HepG2 (cell line): ENCODE data around the gene HECTD4. TPM values are rescaled to one million over a fixed set of nuclear protein-coding genes. Genes with fewer than 3 reads are reported as not detected.

Experiments used
- ATAC-seq: fragments of 200-7000 bp; cut with Tn5 transposase; 3 replicates; pipeline ENCODE4 v1.9.1; 2020; ENCODE audit warnings: mild to moderate bottlenecking, moderate library complexity
- BruUV-seq: library from RNA; stranded (reverse); fragments of 400-500 nt; replicated peaks from 2 replicates; lab custom pipeline; 2021; lab: Mats Ljungman, UMichigan
- CTCF ChIA-PET: fragments of 300-600 bp; formaldehyde crosslinking; extraction: SDS; loops from one replicate; lab custom pipeline; 2021; ENCODE audit warnings: low total read pairs, inconsistent platforms, low intra/inter-chr PET ratio; lab: Yijun Ruan, JAX
- POLR2A ChIA-PET: fragments of 350-600 bp; sonication (Branson Sonifier 250); formaldehyde crosslinking; loops from one replicate; lab custom pipeline; 2020; ENCODE audit warnings: antibody characterized with exemption, inconsistent platforms; lab: Yijun Ruan, JAX
- DNase-seq: peaks from one replicate; pipeline ENCODE4 v3.0.0-alpha.2; 2015; ENCODE audit warnings: low spot score
- FAIRE-seq: peaks from 3 replicates; lab custom pipeline; 2011; peaks lifted over from hg19 to GRCh38; lab: Jason Lieb, UNC
- H2AFZ ChIP-seq: one replicate; pipeline ENCODE4 v1.6.1; 2011; ENCODE audit warnings: low read length, inconsistent platforms
- H3K27ac ChIP-seq: fragments of 300-600 bp; 3 replicates; pipeline ENCODE4 v1.8.0; 2011; ENCODE audit warnings: mixed run types, mild to moderate bottlenecking, mixed read lengths, low read length, inconsistent platforms; ENCODE audit not compliant: insufficient read depth; ENCODE audit errors: extremely low read length
- H3K27me3 ChIP-seq, 2 experiments: fragments of 200-600 bp in 1 of 2; 2 replicates in 1 of 2; 3 replicates in 1 of 2; pipeline versions ENCODE4 v1.6.0 to v1.8.0; 2011; ENCODE audit warnings: low read length in 2 of 2, mild to moderate bottlenecking in 2 of 2, moderate library complexity in 2 of 2, inconsistent platforms in 1 of 2; ENCODE audit not compliant: insufficient read depth in 2 of 2, control insufficient read depth in 1 of 2
- H3K36me3 ChIP-seq, 2 experiments: fragments of 200-600 bp in 1 of 2; replicated peaks in 1 of 2; 2 replicates in 1 of 2; 3 replicates in 1 of 2; pipeline versions ENCODE4 v1.5.1 to v1.8.0; 2011; ENCODE audit warnings: low read length in 2 of 2, inconsistent platforms in 1 of 2; ENCODE audit not compliant: insufficient read depth in 2 of 2, control insufficient read depth in 1 of 2
- H3K4me1 ChIP-seq: 2 replicates; pipeline ENCODE4 v1.5.1; 2012; ENCODE audit warnings: low read length, inconsistent platforms; ENCODE audit not compliant: insufficient read depth
- H3K4me2 ChIP-seq: 2 replicates; pipeline ENCODE4 v1.6.0; 2011; ENCODE audit warnings: low read depth, low read length, inconsistent platforms
- H3K4me3 ChIP-seq, 3 experiments: fragments of 200-600 bp in 1 of 3; sonication (generic), shearing (Covaris generic) in 1 of 3; replicated peaks in 1 of 3; 2 replicates each; pipeline ENCODE4 v1.5.1; 2011 to 2016; ENCODE audit warnings: low read length in 3 of 3, inconsistent platforms in 2 of 3, low read depth in 2 of 3, mild to moderate bottlenecking in 2 of 3, control low read depth in 1 of 3, mixed read lengths in 1 of 3; ENCODE audit not compliant: insufficient read depth in 1 of 3
- H3K79me2 ChIP-seq: one replicate; pipeline ENCODE4 v1.6.1; 2011; ENCODE audit warnings: low read length, inconsistent platforms; ENCODE audit not compliant: insufficient read depth
- H3K9ac ChIP-seq: 2 replicates; pipeline ENCODE4 v1.6.0; 2011; ENCODE audit warnings: mild to moderate bottlenecking, low read depth, low read length, inconsistent platforms; ENCODE audit not compliant: insufficient read depth
- H3K9me3 ChIP-seq: 2 replicates; pipeline ENCODE4 v1.5.1; 2012; ENCODE audit warnings: mild to moderate bottlenecking, low read length
- H4K20me1 ChIP-seq: 2 replicates; pipeline ENCODE4 v1.6.0; 2011; ENCODE audit warnings: inconsistent platforms, mild to moderate bottlenecking, low read length, moderate library complexity; ENCODE audit not compliant: insufficient read depth
- BCL6 ChIP-seq: IDR thresholded peaks from 2 replicates; pipeline ENCODE4 v1.6.1; 2016; ENCODE audit warnings: missing genetic modification reagents, missing compliant biosample characterization
- CENPX ChIP-seq: sonication (generic); formaldehyde crosslinking; IDR thresholded peaks from 2 replicates; pipeline ENCODE4 v1.9.0; 2021; ENCODE audit warnings: mild to moderate bottlenecking, missing genetic modification reagents, moderate library complexity
- LCORL ChIP-seq, 2 experiments: fragments of 450-650 bp in 1 of 2; sonication (generic) in 1 of 2; formaldehyde crosslinking in 1 of 2; IDR thresholded peaks; 2 replicates each; pipeline versions ENCODE4 v1.5.0 to v1.6.1; 2017 to 2020; ENCODE audit warnings: antibody characterized with exemption in 1 of 2, missing genetic modification reagents in 1 of 2
- MBNL3 ChIP-seq: fragments of 250-450 bp; sonication (Bioruptor Pico); conservative IDR thresholded peaks from 2 replicates; pipeline ENCODE4 v1.8.0; 2022; ENCODE audit warnings: mild to moderate bottlenecking, inconsistent platforms
- MTERF4 ChIP-seq: sonication (generic); formaldehyde crosslinking; IDR thresholded peaks from 2 replicates; pipeline ENCODE4 v1.8.0; 2023; ENCODE audit warnings: mild to moderate bottlenecking, missing genetic modification reagents
- MXD4 ChIP-seq: IDR thresholded peaks from 2 replicates; pipeline ENCODE4 v1.6.1; 2016; ENCODE audit warnings: mild to moderate bottlenecking, missing biosample characterization, missing genetic modification reagents
- NFYB ChIP-seq: sonication (generic); formaldehyde crosslinking; IDR thresholded peaks from 2 replicates; pipeline ENCODE4 v1.4.0; 2020; ENCODE audit warnings: missing genetic modification reagents
- PTBP1 ChIP-seq: fragments of 200-400 bp; formaldehyde crosslinking; IDR thresholded peaks from 2 replicates; pipeline ENCODE4 v1.6.1; 2018; ENCODE audit warnings: low read length, low read depth; ENCODE audit not compliant: poor library complexity, severe bottlenecking
- SKI ChIP-seq: fragments of 450-650 bp; IDR thresholded peaks from one replicate; pipeline ENCODE4 v1.6.1; 2018; ENCODE audit warnings: mild to moderate bottlenecking; ENCODE audit not compliant: partially characterized antibody
- TAF1 ChIP-seq: sonication (generic); formaldehyde crosslinking; IDR thresholded peaks from 2 replicates; pipeline ENCODE4 v1.4.0; 2020; ENCODE audit warnings: missing genetic modification reagents
- TBP ChIP-seq: sonication (generic); formaldehyde crosslinking; IDR thresholded peaks from 2 replicates; pipeline ENCODE4 v1.5.0; 2020; ENCODE audit warnings: missing genetic modification reagents
- TBX3 ChIP-seq: fragments of 450-650 bp; IDR thresholded peaks from 2 replicates; pipeline ENCODE4 v1.6.1; 2017; ENCODE audit warnings: antibody characterized with exemption, mild to moderate bottlenecking, inconsistent platforms, borderline replicate concordance
- ZNF263 ChIP-seq: sonication (generic); formaldehyde crosslinking; IDR thresholded peaks from 2 replicates; pipeline ENCODE4 v1.4.0; 2020; ENCODE audit warnings: missing genetic modification reagents
- ZNF501 ChIP-seq: sonication (generic); formaldehyde crosslinking; IDR thresholded peaks from 2 replicates; pipeline ENCODE4 v1.5.1; 2020; ENCODE audit warnings: mild to moderate bottlenecking, moderate library complexity, missing genetic modification reagents
- ZNF543 ChIP-seq: sonication (generic); formaldehyde crosslinking; IDR thresholded peaks from 2 replicates; pipeline ENCODE4 v1.4.0; 2020; ENCODE audit warnings: mild to moderate bottlenecking, missing genetic modification reagents
- ZNF556 ChIP-seq: sonication (generic); formaldehyde crosslinking; IDR thresholded peaks from 2 replicates; pipeline ENCODE4 v1.4.0; 2020; ENCODE audit warnings: mild to moderate bottlenecking, missing genetic modification reagents, borderline replicate concordance
- WGBS: methylation state at CpG from one replicate; pipeline ENCODE4 v1.1.6; 2017; ENCODE audit warnings: low lambda C conversion rate; 5-methylcytosine and 5-hydroxymethylcytosine counted together
- in situ Hi-C: cut with HindIII; loops from 2 replicates; pipeline ENCODE4 v1.10.0; 2017; ENCODE audit warnings: low pct_unique_long_range_greater_than_20kb; ENCODE audit not compliant: extremely low pct_ligation_motif_present
- intact Hi-C: fragments of 100-400 bp; cut with micrococcal nuclease; formaldehyde crosslinking; loops from one replicate; pipeline ENCODE4 v1.10.0; 2022; ENCODE audit not compliant: unreplicated experiment
- polyA plus RNA-seq, 8 experiments: library from polyadenylated mRNA; depleted of rRNA in 3 of 8; stranded (reverse) in 7 of 8; unstranded in 1 of 8; fragments of >200 nt; fragmentation: Illumina TruSeq in 4 of 8; extraction: Trizol in 4 of 8; gene quantifications; 2 replicates each; pipeline versions ENCODE4 v1.2.1 to v1.2.3, GENCODE V29; 2011 to 2016; ENCODE audit warnings: low read depth in 4 of 8, missing spikeins in 1 of 8, mixed read lengths in 1 of 8; ENCODE audit not compliant: insufficient read depth in 1 of 8
- total RNA-seq, 5 experiments: library from RNA; depleted of rRNA; stranded (reverse); fragments of >200 nt; fragmentation: Illumina TruSeq; extraction: Trizol; gene quantifications; 2 replicates each; pipeline ENCODE4 v1.2.3, GENCODE V29; 2016; ENCODE audit warnings: low read depth in 1 of 5
- TF ChIP-seq, protein P1 (sequence below): sonication (generic); formaldehyde crosslinking; IDR thresholded peaks from 2 replicates; pipeline ENCODE4 v1.4.0; 2020; ENCODE audit warnings: missing genetic modification reagents

Gene HECTD4
- total and polyA plus RNA-seq, 2 of the 13 experiments (the other 11 are each of a cell fraction or from before 2014, with no cell fraction given), result 9.0 to 11.4 TPM

GRCh38 chr12:112194601-112195247 is 187.5 kb downstream of the HECTD4 start:
- in situ Hi-C loops (loop anchor here (5.0 kb wide), 1 partner anchor 193 kb away; no protein-coding TSS in a partner anchor), intact Hi-C loops (no loop called here)
- POLR2A ChIA-PET, result no interaction called here
- H3K4me3 ChIP-seq, result no peak overlapping the region
- CTCF ChIA-PET, result no interaction called here
- no peak for DNase-seq
- H3K27ac ChIP-seq, result no peak overlapping the region
- no peak overlapping the region for H3K4me2 ChIP-seq
- 97% methylated on average over 20 of the region's 20 CpGs for WGBS
- H3K9me3 ChIP-seq, result no peaks in the 10 kb centered on the region
- H3K4me1 ChIP-seq, result peaks cover 9% of the 10 kb centered on the region
- H4K20me1 ChIP-seq, result no peaks in the 10 kb centered on the region
- FAIRE-seq, result no peak
- no peaks in the 10 kb centered on the region for H3K79me2 ChIP-seq
- no peaks in the 10 kb centered on the region for H3K27me3 ChIP-seq
- no peak overlapping the region for H2AFZ ChIP-seq
- H3K9ac ChIP-seq, result no peak overlapping the region
- no TSS peak for BruUV-seq
- peaks cover 5 to 48% of the 10 kb centered on the region in 2 experiments; a peak in 4 of 5 replicates for H3K36me3 ChIP-seq
- TF ChIP-seq TBX3, result no peak
- TF ChIP-seq TAF1, result no peak
- no peak for TF ChIP-seq ZNF556 (CRISPR knock-in tag)
- no peak for TF ChIP-seq CENPX (CRISPR knock-in tag)
- no peak for TF ChIP-seq LCORL (IDR thresholded peaks at IDR 0.05)
- TF ChIP-seq LCORL (CRISPR knock-in tag; IDR thresholded peaks at IDR 0.05), result no peak
- TF ChIP-seq ZNF501 (CRISPR knock-in tag), result no peak
- no peak for TF ChIP-seq ZNF263 (CRISPR knock-in tag)
- TF ChIP-seq ZNF543 (CRISPR knock-in tag), result no peak
- no peak for ATAC-seq

- in situ Hi-C loops, result no loop called here
- H3K9ac ChIP-seq, result no peak overlapping the region
- H3K79me2 ChIP-seq, result no peaks in the 10 kb centered on the region
- H3K4me3 ChIP-seq, result no peak overlapping the region
- H3K27me3 ChIP-seq, result no peaks in the 10 kb centered on the region
- DNase-seq (no peak), ATAC-seq (no peak), FAIRE-seq (no peak)
- WGBS, result 96% methylated on average over 13 of the region's 13 CpGs
- peaks cover 5 to 44% of the 10 kb centered on the region in 2 experiments; a peak in 4 of 5 replicates for H3K36me3 ChIP-seq
- POLR2A ChIA-PET, result no interaction called here
- no peak overlapping the region for H3K27ac ChIP-seq
- H3K9me3 ChIP-seq, result no peaks in the 10 kb centered on the region
- H2AFZ ChIP-seq, result no peak overlapping the region
- no peak overlapping the region for H3K4me2 ChIP-seq
- peaks cover 9% of the 10 kb centered on the region for H3K4me1 ChIP-seq
- no TSS peak for BruUV-seq
- CTCF ChIA-PET, result no interaction called here
- no peaks in the 10 kb centered on the region for H4K20me1 ChIP-seq
- intact Hi-C loops, result no loop called here
- TF ChIP-seq NFYB (CRISPR knock-in tag) (no peak), MTERF4 (no peak), SKI (no peak), MBNL3 (CRISPR knock-in tag) (no peak), PTBP1 (no peak), MXD4 (no peak), TBP (CRISPR knock-in tag) (no peak), BCL6 (CRISPR knock-in tag) (no peak)
- TF ChIP-seq, protein P1, sequence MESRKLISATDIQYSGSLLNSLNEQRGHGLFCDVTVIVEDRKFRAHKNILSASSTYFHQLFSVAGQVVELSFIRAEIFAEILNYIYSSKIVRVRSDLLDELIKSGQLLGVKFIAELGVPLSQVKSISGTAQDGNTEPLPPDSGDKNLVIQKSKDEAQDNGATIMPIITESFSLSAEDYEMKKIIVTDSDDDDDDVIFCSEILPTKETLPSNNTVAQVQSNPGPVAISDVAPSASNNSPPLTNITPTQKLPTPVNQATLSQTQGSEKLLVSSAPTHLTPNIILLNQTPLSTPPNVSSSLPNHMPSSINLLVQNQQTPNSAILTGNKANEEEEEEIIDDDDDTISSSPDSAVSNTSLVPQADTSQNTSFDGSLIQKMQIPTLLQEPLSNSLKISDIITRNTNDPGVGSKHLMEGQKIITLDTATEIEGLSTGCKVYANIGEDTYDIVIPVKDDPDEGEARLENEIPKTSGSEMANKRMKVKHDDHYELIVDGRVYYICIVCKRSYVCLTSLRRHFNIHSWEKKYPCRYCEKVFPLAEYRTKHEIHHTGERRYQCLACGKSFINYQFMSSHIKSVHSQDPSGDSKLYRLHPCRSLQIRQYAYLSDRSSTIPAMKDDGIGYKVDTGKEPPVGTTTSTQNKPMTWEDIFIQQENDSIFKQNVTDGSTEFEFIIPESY (CRISPR knock-in tag), result no peak
Observed at GRCh38 chr12:112192475-112192874, 189.8 kb downstream of the HECTD4 start.
